Heart left ventricle (tissue), 16 donors: ENCODE results near the gene PAPOLG. TPM values are rescaled to one million over a fixed set of nuclear protein-coding genes. Genes with fewer than 3 reads are reported as not detected.
"Not testable (repeated sequence)": the region's sequence is repeated elsewhere in the genome, so short reads cannot be mapped to it uniquely, and the experiment has no call there.

Experiments
- ATAC-seq, 4 donors: fragments of 200-7000 bp; cut with Tn5 transposase; one replicate each; pipeline ENCODE4 v1.9.1; 2020 to 2022; ENCODE audit warnings: moderate library complexity in 4 of 4, mild to moderate bottlenecking in 3 of 4, moderate number of reproducible peaks in 1 of 4
- DNase-seq, 5 donors: peaks; one replicate each; pipeline ENCODE4 v3.0.0-alpha.2; 2020
- H3K27ac ChIP-seq, 12 donors: fragments of 200-600 bp; sonication (generic) in 4 of 12; one replicate each; pipeline versions ENCODE4 v1.5.0 to v1.8.0; 2016 to 2022; ENCODE audit warnings: mild to moderate bottlenecking in 2 of 12
- H3K27me3 ChIP-seq, 9 donors: fragments of 200-600 bp; sonication (generic) in 2 of 9; one replicate each; pipeline versions ENCODE4 v1.5.1 to v1.8.0; 2016 to 2022; ENCODE audit warnings: mild to moderate bottlenecking in 3 of 9
- H3K36me3 ChIP-seq, 9 donors: fragments of 200-600 bp; sonication (generic) in 2 of 9; one replicate each; pipeline versions ENCODE4 v1.5.0 to v1.8.0; 2018 to 2022; ENCODE audit warnings: mild to moderate bottlenecking in 2 of 9
- H3K4me1 ChIP-seq, 12 donors: fragments of 200-600 bp; sonication (generic) in 4 of 12; one replicate each; pipeline versions ENCODE4 v1.5.0 to v1.8.0; 2016 to 2022; ENCODE audit warnings: mild to moderate bottlenecking in 3 of 12
- H3K4me3 ChIP-seq, 12 donors: fragments of 200-600 bp; sonication (generic) in 4 of 12; one replicate each; pipeline versions ENCODE4 v1.5.0 to v1.8.0; 2017 to 2022; ENCODE audit warnings: mild to moderate bottlenecking in 9 of 12, moderate library complexity in 4 of 12
- H3K9me3 ChIP-seq, 12 donors: fragments of 200-600 bp; sonication (generic) in 4 of 12; one replicate each; pipeline versions ENCODE4 v1.5.0 to v1.8.0; 2016 to 2022; ENCODE audit warnings: mild to moderate bottlenecking in 1 of 12
- CTCF ChIP-seq, 12 donors: fragments of 200-600 bp; sonication (generic) in 4 of 12; IDR thresholded peaks; one replicate each; pipeline versions ENCODE4 v1.5.0 to v1.8.0; 2018 to 2022; ENCODE audit warnings: antibody characterized with exemption in 12 of 12, mild to moderate bottlenecking in 5 of 12
- POLR2A ChIP-seq, 2 donors: fragments of 450-650 bp; IDR thresholded peaks; one replicate each; pipeline ENCODE4 v1.6.1; 2017; ENCODE audit warnings: antibody characterized with exemption in 2 of 2, mild to moderate bottlenecking in 2 of 2, moderate library complexity in 2 of 2
- WGBS, 4 donors: extraction: QIAGEN DNeasy Blood & Tissue Kit in 2 of 4; methylation state at CpG; one replicate each; pipeline versions ENCODE4 v1.1.5 to v1.1.7; 2013 to 2018; 5-methylcytosine and 5-hydroxymethylcytosine counted together
- intact Hi-C, 10 donors: fragments of 100-400 bp; cut with DNase I; formaldehyde crosslinking; loops; one replicate each; pipeline versions ENCODE4 v1.11.1 to v1.14.2; 2022
- polyA plus RNA-seq, 2 donors: library from polyadenylated mRNA; stranded (reverse); fragments of 200-250 nt; gene quantifications; one replicate each; pipeline ENCODE4 v1.2.3, GENCODE V29; 2013
- total RNA-seq, 9 donors: library from RNA; depleted of rRNA in 2 of 9; stranded (reverse); fragments of >200 nt in 2 of 9; fragmentation: NEBNext Ultra II Directional in 3 of 9; extraction: Animal tissue kit (Norgen Biotek cat#: 25700) in 3 of 9; gene quantifications; one replicate each; pipeline versions ENCODE4 v1.1.0 to v1.2.4, GENCODE V29; 2016 to 2023
- donor health status: ischemic (EF 13 %, LVEDD 7.1; RV severe dilation, severe dysfunction).
- donor health status: healthy with polysubstance abuse.
- donor health status: DM: no; HTN: yes; CAD: no.
- donor health status: DM: no; HTN: no; CAD: no.
- donor health status: ischemic (EF 25% LVEDD 6.9; RV normal size, moderate dysfunction).
- donor health status: ischemic (EF 25% LVEDD 5.7; RV mildly dilated, moderate dysfunction).
- donor health status: healthy.
- donor health status: DM: yes; HTN: yes; CAD: no.
- donor health status: ischemic (EF 35%, LVEDD 5.7; RV mildly dilated, moderate dysfunction).
- donor health status: nonischemic (EF 11% LVEDD 7.7; RV severe dilation, severe dysfunction).
- donor health status: DM: yes; HTN: yes; CAD: no.
- donor health status: PGD.
- donor health status: ischemic (EF 29% LVEDD 5.4; RV normal size, mild dysfunction).
- donor health status: nonischemic (EF 23%, LVEDD 6.1; RV moderate dilation, normal function).

The PAPOLG gene
- total and polyA plus RNA-seq, 11 donors = 3.8 to 11.9 (median 9.5) TPM

DNA sequence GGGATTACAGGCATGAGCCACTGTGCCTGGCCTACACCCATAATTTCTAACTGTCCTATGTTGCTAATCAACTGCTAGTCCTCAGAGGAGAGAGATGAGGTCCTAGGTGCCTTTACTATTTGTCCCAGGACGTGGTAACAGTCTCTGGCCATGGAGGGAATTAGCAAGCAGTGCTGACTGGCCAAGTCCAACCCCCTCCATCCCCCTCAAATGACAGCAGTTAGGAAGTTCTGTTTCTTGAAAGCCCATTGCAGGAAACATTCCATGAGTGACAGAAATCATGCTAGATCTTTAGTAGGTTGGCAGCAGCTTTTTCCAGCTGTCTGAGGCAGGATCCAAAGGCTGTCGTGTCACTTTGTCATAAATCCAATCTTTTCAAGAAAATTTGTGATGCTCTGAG lies 69.6 kb downstream of the PAPOLG start:
- Histone ChIP-seq H3K27ac (no peak overlapping the region), H3K36me3 (no peaks in the 10 kb centered on the region), H3K9me3 (no peaks in the 10 kb centered on the region), H3K4me3 (no peak overlapping the region), H3K4me1 (peaks cover 0 to 7% (median 0%) of the 10 kb centered on the region in 12 donors), H3K27me3 (peaks cover 0 to 5% (median 0%) of the 10 kb centered on the region in 9 donors)
- ATAC-seq (no peak), DNase-seq (no peak)
- intact Hi-C loops = no loop called here
- TF ChIP-seq CTCF (IDR thresholded peaks at IDR 0.05) (no peak), POLR2A (IDR thresholded peaks at IDR 0.05) (no peak)
- WGBS, 4 donors = 55 to 64% (median 63%) methylated on average over 2 of the region's 2 CpGs

DNA sequence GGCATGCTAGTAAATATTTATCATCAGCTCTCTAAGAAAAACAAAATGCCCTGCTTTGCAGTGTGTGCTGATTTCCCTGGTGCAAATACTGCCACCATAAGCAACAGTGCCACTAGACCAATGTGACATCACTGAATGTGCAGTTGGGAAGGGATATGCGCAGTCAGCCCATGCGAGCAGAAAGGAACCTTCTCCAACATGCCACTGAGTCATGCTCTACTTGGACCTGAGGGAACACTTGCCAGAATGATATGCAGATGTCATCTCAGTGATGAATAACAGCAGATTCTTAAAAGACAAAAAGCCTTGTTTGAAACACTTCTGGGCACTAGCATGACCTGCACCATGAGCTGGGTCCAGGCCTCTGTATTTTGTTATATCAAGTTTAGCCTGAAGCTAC lies 70.0 kb downstream of the PAPOLG start:
- TF ChIP-seq POLR2A (IDR thresholded peaks at IDR 0.05) = no peak
- 83 to 91% (median 86%) methylated on average over 2 of the region's 2 CpGs for WGBS, 4 donors
- no peak overlapping the region for H3K4me3 ChIP-seq
- peaks cover 0 to 7% (median 0%) of the 10 kb centered on the region in 12 donors for H3K4me1 ChIP-seq
- DNase-seq (no peak), ATAC-seq (no peak)
- no peak overlapping the region for H3K27ac ChIP-seq
- H3K27me3 ChIP-seq = peaks cover 0 to 5% (median 0%) of the 10 kb centered on the region in 9 donors
- intact Hi-C loops = no loop called here
- no peaks in the 10 kb centered on the region for H3K36me3 ChIP-seq
- no peaks in the 10 kb centered on the region for H3K9me3 ChIP-seq

DNA sequence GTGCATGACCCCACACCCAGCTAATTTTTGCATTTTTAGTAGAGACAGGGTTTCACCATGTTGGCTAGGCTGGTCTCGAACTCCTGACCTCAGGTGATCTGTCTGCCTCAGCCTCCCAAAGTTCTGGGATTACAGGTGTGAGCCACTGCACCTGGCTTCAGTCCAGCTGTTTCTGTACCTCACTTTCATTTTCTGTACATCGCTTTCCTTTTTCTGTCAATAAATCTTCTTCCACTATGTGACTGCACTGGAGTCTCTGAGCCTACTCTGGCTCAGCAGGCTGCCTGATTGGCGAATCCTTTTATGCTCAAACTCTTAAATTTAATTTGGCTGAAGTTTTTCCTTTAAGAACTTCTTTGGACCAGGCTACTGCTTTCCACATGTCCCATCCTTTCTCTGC lies 70.8 kb downstream of the PAPOLG start:
- H3K27me3 ChIP-seq, DNase-seq, H3K4me3 ChIP-seq, H3K4me1 ChIP-seq, H3K36me3 ChIP-seq, ATAC-seq, H3K27ac ChIP-seq, intact Hi-C loops, H3K9me3 ChIP-seq: not testable (repeated sequence)
- WGBS, 4 donors = 95 to 97% (median 96%) methylated on average over 3 of the region's 3 CpGs

GRCh38 chr2:60827369-60827768 lies 71.3 kb downstream of the PAPOLG start:
- ATAC-seq (no peak), DNase-seq (no peak)
- TF ChIP-seq CTCF (IDR thresholded peaks at IDR 0.05) (no peak), POLR2A (IDR thresholded peaks at IDR 0.05) (no peak)
- 74 to 83% (median 79%) methylated on average over 9 of the region's 9 CpGs for WGBS, 4 donors
- H3K27me3 ChIP-seq = peaks cover 0 to 5% (median 0%) of the 10 kb centered on the region in 9 donors
- intact Hi-C loops = no loop called here
- no peaks in the 10 kb centered on the region for H3K36me3 ChIP-seq
- no peak overlapping the region for H3K27ac ChIP-seq
- no peaks in the 10 kb centered on the region for H3K9me3 ChIP-seq
- no peak overlapping the region for H3K4me3 ChIP-seq
- no peaks in the 10 kb centered on the region for H3K4me1 ChIP-seq

- no peak for ATAC-seq
- peaks cover 0 to 8% (median 0%) of the 10 kb centered on the region in 9 donors for H3K27me3 ChIP-seq
These were observed 74.9 kb downstream of the PAPOLG start for GRCh38 chr2:60830991-60831390.

More at GRCh38 chr2:60830991-60831390, 74.9 kb downstream of the PAPOLG start:
- WGBS, 4 donors = 76 to 92% (median 84%) methylated on average over 4 of the region's 4 CpGs
- DNase-seq = no peak
- TF ChIP-seq POLR2A (IDR thresholded peaks at IDR 0.05) = no peak
- TF ChIP-seq CTCF (IDR thresholded peaks at IDR 0.05) = no peak
- intact Hi-C loops = no loop called here
- H3K27ac ChIP-seq = no peak overlapping the region
- H3K4me3 ChIP-seq = no peak overlapping the region
- H3K4me1 ChIP-seq = peaks cover 0 to 12% (median 0%) of the 10 kb centered on the region in 12 donors
- no peaks in the 10 kb centered on the region for H3K9me3 ChIP-seq
- no peaks in the 10 kb centered on the region for H3K36me3 ChIP-seq
